K562 (cell line): Measurements from ENCODE around the gene NRROS. TPM values are rescaled to one million over a fixed set of nuclear protein-coding genes. Genes with fewer than 3 reads are reported as not detected.
A peak's percentile ranks its signal among the peaks of the same experiment; 100 is the strongest.

ENCODE experiments used
- ATAC-seq: fragments of 200-7000 bp; cut with Tn5 transposase; 3 replicates; pipeline ENCODE4 v1.9.1; 2020; ENCODE audit warnings: moderate library complexity
- BruUV-seq: library from RNA; stranded (reverse); fragments of 400-500 nt; replicated peaks from 2 replicates; lab custom pipeline; 2021; lab: Mats Ljungman, UMichigan
- CTCF ChIA-PET: fragments of 300-600 bp; formaldehyde crosslinking; extraction: SDS; loops from one replicate; lab custom pipeline; 2021; ENCODE audit warnings: low intra/inter-chr PET ratio; lab: Yijun Ruan, JAX
- POLR2A ChIA-PET: fragments of 300-600, 350-650 bp; sonication (Branson Sonifier 250); formaldehyde crosslinking; extraction: SDS; loops from one replicate; lab custom pipeline; 2021; ENCODE audit warnings: antibody characterized with exemption, inconsistent platforms; lab: Yijun Ruan, JAX
- DNase-seq, 4 experiments: peaks; one replicate each; pipeline versions ENCODE4 v3.0.0 to v3.0.0-alpha.2; 2011 to 2018; ENCODE audit warnings: low spot score in 3 of 4, mixed read lengths in 3 of 4; ENCODE audit errors: extremely low read depth in 1 of 4
- FAIRE-seq: peaks from 2 replicates; lab custom pipeline; 2011; peaks lifted over from hg19 to GRCh38; lab: Jason Lieb, UNC
- H2AFZ ChIP-seq: 2 replicates; pipeline ENCODE4 v1.6.0; 2011; ENCODE audit warnings: low read depth, low read length, control low read depth, inconsistent platforms
- H3K27ac ChIP-seq: fragments of 200-600 bp; 3 replicates; pipeline ENCODE4 v1.8.0; 2011; ENCODE audit warnings: low read depth, mild to moderate bottlenecking, control low read depth, inconsistent platforms, low read length, moderate library complexity, mixed read lengths; ENCODE audit errors: extremely low read depth
- H3K27me3 ChIP-seq, 2 experiments: fragments of 300-600 bp in 1 of 2; 2 replicates in 1 of 2; 3 replicates in 1 of 2; pipeline versions ENCODE4 v1.6.0 to v1.8.0; 2011; ENCODE audit warnings: inconsistent platforms in 2 of 2, low read length in 2 of 2, mild to moderate bottlenecking in 1 of 2, mixed read lengths in 1 of 2, moderate library complexity in 1 of 2; ENCODE audit not compliant: control insufficient read depth in 2 of 2, insufficient read depth in 2 of 2
- H3K36me3 ChIP-seq: fragments of 300-600 bp; 3 replicates; pipeline ENCODE4 v1.8.0; 2011; ENCODE audit warnings: mild to moderate bottlenecking, low read length, inconsistent platforms; ENCODE audit not compliant: control insufficient read depth, insufficient read depth
- H3K4me1 ChIP-seq, 2 experiments: fragments of 200-600 bp in 1 of 2; replicated peaks in 1 of 2; 2 replicates in 1 of 2; 3 replicates in 1 of 2; pipeline versions ENCODE4 v1.5.1 to v1.8.0; 2011; ENCODE audit warnings: inconsistent platforms in 2 of 2, low read length in 2 of 2, mild to moderate bottlenecking in 1 of 2, mixed read lengths in 1 of 2, moderate library complexity in 1 of 2; ENCODE audit not compliant: control insufficient read depth in 2 of 2, insufficient read depth in 2 of 2
- H3K4me2 ChIP-seq: 2 replicates; pipeline ENCODE4 v1.6.1; 2011; ENCODE audit warnings: low read length, control low read depth, inconsistent platforms, mixed read lengths; ENCODE audit not compliant: insufficient read depth
- H3K4me3 ChIP-seq: fragments of 200-600 bp; sonication (generic), shearing (Covaris generic); 2 replicates; pipeline ENCODE4 v1.5.1; 2016; ENCODE audit warnings: control low read depth, inconsistent platforms
- H3K79me2 ChIP-seq: fragments of 200-600 bp; 3 replicates; pipeline ENCODE4 v1.8.0; 2011; ENCODE audit warnings: low read length, inconsistent platforms; ENCODE audit not compliant: control insufficient read depth, insufficient read depth
- H3K9ac ChIP-seq, 2 experiments: 2 replicates each; pipeline versions ENCODE4 v1.6.0 to v1.6.1; 2011; ENCODE audit warnings: low read depth in 2 of 2, low read length in 2 of 2, control low read depth in 1 of 2, inconsistent platforms in 1 of 2, mild to moderate bottlenecking in 1 of 2, mixed read lengths in 1 of 2; ENCODE audit not compliant: insufficient read depth in 1 of 2
- H3K9me1 ChIP-seq: one replicate; pipeline ENCODE4 v1.6.0; 2011; ENCODE audit warnings: inconsistent platforms, mild to moderate bottlenecking, low read length, moderate library complexity; ENCODE audit not compliant: control insufficient read depth, insufficient read depth
- H3K9me3 ChIP-seq: replicated peaks from 2 replicates; pipeline ENCODE4 v1.5.1; 2011; ENCODE audit warnings: low read depth, low read length, inconsistent platforms; ENCODE audit not compliant: control insufficient read depth, insufficient read depth
- H4K20me1 ChIP-seq: replicated peaks from 2 replicates; pipeline ENCODE4 v1.6.1; 2011; ENCODE audit warnings: low read length, inconsistent platforms, mixed read lengths; ENCODE audit not compliant: control insufficient read depth, insufficient read depth
- ARID2 ChIP-seq: fragments of 450-650 bp; IDR thresholded peaks from 2 replicates; pipeline ENCODE4 v1.6.1; 2017; ENCODE audit warnings: antibody characterized with exemption, mild to moderate bottlenecking
- BCOR ChIP-seq: fragments of 450-650 bp; IDR thresholded peaks from 2 replicates; pipeline ENCODE4 v1.6.1; 2016
- C11orf30 ChIP-seq: fragments of 450-650 bp; IDR thresholded peaks from 2 replicates; pipeline ENCODE4 v1.6.1; 2016; ENCODE audit warnings: low read depth, mild to moderate bottlenecking
- CBFA2T2 ChIP-seq: fragments of 450-650 bp; conservative IDR thresholded peaks from 2 replicates; pipeline ENCODE4 v1.6.1; 2017; ENCODE audit warnings: mild to moderate bottlenecking
- CBFA2T3 ChIP-seq: fragments of 450-650 bp; IDR thresholded peaks from 2 replicates; pipeline ENCODE4 v1.6.1; 2017
- CBFB ChIP-seq: sonication (generic); formaldehyde crosslinking; IDR thresholded peaks from 2 replicates; pipeline ENCODE4 v1.4.0; 2020; ENCODE audit warnings: mild to moderate bottlenecking, missing genetic modification reagents
- CEBPG ChIP-seq, 3 experiments: fragments of 200-800 bp in 1 of 3; sonication (Bioruptor generic) in 1 of 3; sonication (generic) in 1 of 3; formaldehyde crosslinking in 1 of 3; IDR thresholded peaks in 2 of 3; conservative IDR thresholded peaks in 1 of 3; 2 replicates each; pipeline versions ENCODE4 v1.6.1 to v1.8.0; 2016 to 2022; ENCODE audit warnings: missing compliant biosample characterization in 2 of 3, missing genetic modification characterization in 2 of 3, mild to moderate bottlenecking in 1 of 3, missing genetic modification reagents in 1 of 3
- ELF2 ChIP-seq: fragments of 250-450 bp; sonication (Bioruptor Pico); IDR thresholded peaks from 2 replicates; pipeline ENCODE4 v1.5.0; 2021; ENCODE audit warnings: mild to moderate bottlenecking
- ETV1 ChIP-seq: fragments of 450-650 bp; conservative IDR thresholded peaks from 2 replicates; pipeline ENCODE4 v1.6.1; 2016; ENCODE audit warnings: missing genetic modification characterization, control low read depth, low read depth, missing compliant biosample characterization
- FIP1L1 ChIP-seq: fragments of 200-400 bp; formaldehyde crosslinking; IDR thresholded peaks from 2 replicates; pipeline ENCODE4 v1.6.1; 2018; ENCODE audit warnings: mild to moderate bottlenecking, low read depth, low read length; ENCODE audit not compliant: poor library complexity, severe bottlenecking
- IRF2 ChIP-seq: sonication (generic); formaldehyde crosslinking; IDR thresholded peaks from 2 replicates; pipeline ENCODE4 v1.8.1; 2022; ENCODE audit warnings: mild to moderate bottlenecking, missing genetic modification reagents
- KDM1A ChIP-seq, 2 experiments: fragments of 450-650 bp; IDR thresholded peaks; 2 replicates each; pipeline ENCODE4 v1.6.1; 2016; ENCODE audit warnings: mild to moderate bottlenecking in 2 of 2
- OTX1 ChIP-seq: fragments of 450-650 bp; formaldehyde crosslinking; IDR thresholded peaks from 2 replicates; pipeline ENCODE4 v1.4.0; 2022; ENCODE audit warnings: mild to moderate bottlenecking
- RBM25 ChIP-seq: fragments of 200-400 bp; formaldehyde crosslinking; IDR thresholded peaks from 2 replicates; pipeline ENCODE4 v1.6.1; 2018; ENCODE audit warnings: low read length, low read depth, moderate library complexity; ENCODE audit not compliant: severe bottlenecking
- RFX5 ChIP-seq: IDR thresholded peaks from 2 replicates; pipeline ENCODE4 v1.6.1; 2011; ENCODE audit warnings: low read depth, mild to moderate bottlenecking, improper control_type of control experiment, low read length
- SP1 ChIP-seq: sonication (generic); formaldehyde crosslinking; IDR thresholded peaks from 2 replicates; pipeline ENCODE4 v1.8.1; 2022; ENCODE audit warnings: mild to moderate bottlenecking, missing genetic modification reagents
- SP2 ChIP-seq: IDR thresholded peaks from 2 replicates; pipeline ENCODE4 v1.6.1; 2011; ENCODE audit warnings: mild to moderate bottlenecking, low read depth, low read length, moderate library complexity; ENCODE audit not compliant: poor library complexity, severe bottlenecking; ENCODE audit errors: extremely low read depth
- TAF15 ChIP-seq: fragments of 200-400 bp; formaldehyde crosslinking; IDR thresholded peaks from 2 replicates; pipeline ENCODE4 v1.6.1; 2017; ENCODE audit warnings: mild to moderate bottlenecking, low read depth, low read length, moderate library complexity
- TARDBP ChIP-seq: fragments of 450-650 bp; IDR thresholded peaks from 2 replicates; pipeline ENCODE4 v1.6.1; 2016
- TBL1XR1 ChIP-seq, 2 experiments: IDR thresholded peaks; 2 replicates each; pipeline ENCODE4 v1.6.1; 2012; ENCODE audit warnings: improper control_type of control experiment in 2 of 2, low read length in 2 of 2, mild to moderate bottlenecking in 1 of 2
- ZNF146 ChIP-seq: IDR thresholded peaks from one replicate; pipeline ENCODE4 v1.6.1; 2018; ENCODE audit warnings: missing compliant biosample characterization; ENCODE audit not compliant: unreplicated experiment
- ZNF785 ChIP-seq: fragments of 250-450 bp; sonication (Bioruptor Pico); IDR thresholded peaks from 2 replicates; pipeline ENCODE4 v1.4.0; 2020; ENCODE audit warnings: mild to moderate bottlenecking
- WGBS: fragments of 100-300 bp; shearing (Covaris generic); methylation state at CpG from one replicate; pipeline ENCODE4 v1.1.6; 2016; ENCODE audit warnings: low coverage, mixed read lengths; ENCODE audit not compliant: insufficient coverage; ENCODE audit errors: missing lambda C conversion rate; 5-methylcytosine and 5-hydroxymethylcytosine counted together
- in situ Hi-C: fragments of 300-500 bp; cut with MboI; formaldehyde crosslinking; loops from 4 replicates; pipeline ENCODE4 v1.15.0; 2018; ENCODE audit warnings: inconsistent platforms, mixed read lengths
- intact Hi-C: fragments of 100-400 bp; cut with micrococcal nuclease; formaldehyde crosslinking; loops from 2 replicates; pipeline ENCODE4 v1.14.2; 2022
- polyA plus RNA-seq, 8 experiments: library from polyadenylated mRNA; depleted of rRNA in 4 of 8; stranded (reverse) in 5 of 8; unstranded in 3 of 8; fragments of >200 nt; fragmentation: Nextera tagmentation in 2 of 8; fragmentation: Illumina TruSeq in 1 of 8; extraction: Ambion mirVana in 2 of 8; extraction: Trizol in 1 of 8; gene quantifications; 2 replicates each; pipeline versions ENCODE4 v1.2.1 to v1.2.3, GENCODE V29; 2011 to 2014; ENCODE audit warnings: inconsistent platforms in 1 of 8, missing spikeins in 1 of 8
- total RNA-seq, 7 experiments: library from RNA; depleted of rRNA in 6 of 7; stranded (reverse); fragments of >200 nt in 6 of 7; fragmentation: Illumina TruSeq in 2 of 7; extraction: Trizol in 2 of 7; gene quantifications; 2 replicates each; pipeline versions ENCODE4 v1.2.1 to v1.2.3, GENCODE V29; 2011 to 2021; ENCODE audit warnings: low replicate concordance in 1 of 7

NRROS gene
- total and polyA plus RNA-seq, 9 of the 15 experiments (the other 6 are each of a cell fraction or from before 2014, with no cell fraction given): 0.34 to 13.8 (median 3.8) TPM

DNA sequence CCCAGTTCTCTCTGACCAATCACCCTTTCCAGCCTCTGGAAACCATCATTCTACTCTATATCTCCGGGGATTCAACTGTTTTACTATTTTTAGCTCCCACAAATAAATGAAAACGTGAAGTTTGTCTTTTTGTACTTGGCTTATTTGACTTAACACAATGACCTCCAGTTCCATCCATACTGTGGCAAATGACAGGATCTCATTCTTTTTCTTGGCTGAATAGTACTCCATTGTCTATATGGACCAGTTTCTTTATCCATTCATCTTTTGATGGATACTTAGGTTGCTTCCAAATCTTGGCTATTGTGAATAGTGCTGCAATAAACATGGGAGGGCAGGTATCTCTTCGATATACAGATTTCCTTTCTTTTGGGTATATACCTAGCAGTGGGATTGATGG, 34.1 kb downstream of the NRROS start:
- no peak for DNase-seq
- TF ChIP-seq ZNF146: peak; percentile 97
- no peak for TF ChIP-seq ETV1 (tag)
- TF ChIP-seq C11orf30: no peak
- TF ChIP-seq TBL1XR1 (IDR thresholded peaks at IDR 0.05; ENCODE audit: low read length in 2 of 2): no peak
- no peak for TF ChIP-seq CBFA2T3
- TF ChIP-seq ZNF785 (CRISPR knock-in tag): no peak
- TF ChIP-seq SP2: no peak
- peak; percentile 69 for TF ChIP-seq RBM25
- 0 out of 2 replicates have a peak, but pooled peaks have one; percentile 27 for TF ChIP-seq BCOR
- TF ChIP-seq SP1 (CRISPR knock-in tag): no peak
- 0 out of 4 replicates have a peak, but pooled peaks of 1 of the 2 experiments have one; percentile 42 for TF ChIP-seq KDM1A (IDR thresholded peaks at IDR 0.05)
- no peak for TF ChIP-seq TAF15
- no peak for TF ChIP-seq FIP1L1
- TF ChIP-seq ARID2: no peak
- TF ChIP-seq IRF2 (CRISPR knock-in tag): no peak
- TF ChIP-seq ELF2 (CRISPR knock-in tag): no peak
- no peak for TF ChIP-seq CBFB
- no peak for TF ChIP-seq CEBPG (CRISPR knock-in tag; IDR thresholded peaks at IDR 0.05)
- no peak for TF ChIP-seq CEBPG (tag; conservative IDR thresholded peaks at IDR 0.05 in 1 of 2, IDR thresholded peaks at IDR 0.05 in 1 of 2)
- TF ChIP-seq OTX1 (CRISPR knock-in tag): no peak
- TF ChIP-seq RFX5: no peak
- no peak for TF ChIP-seq TARDBP
- no peak for TF ChIP-seq CBFA2T2
- ATAC-seq: no peak
- Histone ChIP-seq H3K27ac (no peak overlapping the region), H3K36me3 (no peaks in the 10 kb centered on the region), H3K9ac (no peak overlapping the region), H3K4me3 (no peak overlapping the region), H3K4me2 (no peak overlapping the region), H3K27me3 (no peaks in the 10 kb centered on the region), H2AFZ (no peak overlapping the region), H3K9me3 (no peaks in the 10 kb centered on the region), H3K79me2 (no peaks in the 10 kb centered on the region), H3K9me1 (no peaks in the 10 kb centered on the region), H3K4me1 (peaks cover 5 to 10% of the 10 kb centered on the region in 2 experiments; a peak in 2 of 5 replicates), H4K20me1 (no peaks in the 10 kb centered on the region)
- in situ Hi-C loops (no loop called here), intact Hi-C loops (no loop called here)
- ChIA-PET POLR2A (interaction anchor here (0.6 to 1.3 kb wide), 3 partner anchors 18 to 40 kb away, joined by 3 read pairs; no protein-coding TSS in a partner anchor), CTCF (no interaction called here)
- 41% methylated on average over 3 of the region's 3 CpGs for WGBS
- FAIRE-seq: no peak
- BruUV-seq: no TSS peak
